Thyroid gland (tissue), 4 donors: ENCODE measurements around the gene VAMP8.

Source experiments
- CTCF ChIP-seq, 6 experiments: fragments of 200-600 bp in 3 of 6; fragments of 450-650 bp in 3 of 6; sonication (generic) in 3 of 6; IDR thresholded peaks; one replicate each; pipeline ENCODE4 v1.5.1; 2016 to 2019; ENCODE audit warnings: antibody characterized with exemption in 6 of 6, mild to moderate bottlenecking in 2 of 6, inconsistent platforms in 1 of 6, moderate library complexity in 1 of 6
- POLR2A ChIP-seq, 2 donors: fragments of 450-650 bp; IDR thresholded peaks; one replicate each; pipeline ENCODE4 v1.6.1; 2017; ENCODE audit warnings: antibody characterized with exemption in 2 of 2, mild to moderate bottlenecking in 2 of 2, moderate library complexity in 1 of 2

- TF ChIP-seq POLR2A (IDR thresholded peaks at IDR 0.05) (no peak), CTCF (IDR thresholded peaks at IDR 0.05) (no peak)
Observed at GRCh38 chr2:85558160-85558559, 19.2 kb upstream of the VAMP8 start.
